ENCODE results near the gene ADCY7.

The ADCY7 gene

DNA sequence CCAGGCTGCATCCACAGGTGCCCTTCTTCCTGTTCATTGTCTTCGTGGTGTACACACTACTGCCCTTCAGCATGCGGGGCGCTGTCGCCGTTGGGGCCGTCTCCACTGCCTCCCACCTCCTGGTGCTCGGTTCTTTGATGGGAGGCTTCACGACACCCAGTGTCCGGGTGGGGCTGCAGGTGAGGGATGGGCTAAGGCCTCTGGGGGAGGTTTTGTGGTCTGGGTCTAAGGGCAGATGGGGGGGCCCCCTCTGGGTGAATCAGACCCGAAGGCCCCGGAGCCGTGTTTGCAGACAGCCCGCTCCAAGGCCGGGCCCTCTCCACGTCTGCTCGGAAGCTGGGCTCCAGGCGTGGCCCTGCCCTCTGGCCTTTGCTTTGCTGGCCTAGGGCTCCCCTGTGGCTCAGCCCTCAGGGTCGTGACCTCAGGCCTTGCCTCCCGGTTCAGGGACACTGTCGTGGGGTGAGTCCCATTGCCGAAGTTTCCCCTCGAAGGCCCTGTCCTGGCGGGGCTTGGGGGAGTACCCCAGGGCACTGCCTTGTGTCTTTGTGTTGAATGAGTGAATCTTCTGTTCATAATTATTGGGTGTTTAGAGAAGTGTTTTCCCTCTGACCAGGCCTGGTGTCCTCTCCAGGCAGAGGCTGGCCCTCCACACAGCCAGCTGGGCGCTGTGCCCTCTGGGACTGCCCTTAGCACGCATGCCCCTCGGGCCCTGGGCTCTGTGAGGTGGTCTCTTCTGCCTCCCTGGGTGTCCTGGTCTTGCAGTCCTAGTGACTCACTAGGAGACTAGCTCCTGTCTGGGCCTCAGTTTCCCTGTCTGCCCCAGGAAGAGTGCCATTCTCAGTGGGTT lies 25.6 kb downstream of the ADCY7 start:
- H3K27ac ChIP-seq, result no peak overlapping the region
- TF ChIP-seq CTCF (conservative IDR thresholded peaks at IDR 0.05), result no peak
- no peak for TF ChIP-seq ZFX (IDR thresholded peaks at IDR 0.05)

DNA sequence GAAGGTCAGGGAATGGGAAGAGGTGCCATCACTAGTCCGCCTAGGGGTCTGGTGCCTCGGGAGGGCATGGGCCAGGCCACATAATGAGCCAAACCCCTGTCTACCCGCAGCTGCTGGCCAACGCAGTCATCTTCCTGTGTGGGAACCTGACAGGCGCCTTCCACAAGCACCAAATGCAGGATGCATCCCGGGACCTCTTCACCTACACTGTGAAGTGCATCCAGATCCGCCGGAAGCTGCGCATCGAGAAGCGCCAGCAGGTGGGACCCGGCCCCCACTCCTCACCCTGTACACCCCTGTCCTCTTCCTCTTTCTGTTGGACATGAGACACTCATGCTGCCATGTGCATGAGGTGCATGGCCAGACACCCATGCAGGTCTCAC lies 26.2 kb downstream of the ADCY7 start:
- H3K27ac ChIP-seq, result no peak overlapping the region
- TF ChIP-seq ZFX (IDR thresholded peaks at IDR 0.05), result no peak
- no peak for TF ChIP-seq CTCF (conservative IDR thresholded peaks at IDR 0.05)

GRCh38 chr16:50293041-50293783 lies 26.9 kb downstream of the ADCY7 start:
- TF ChIP-seq CTCF (conservative IDR thresholded peaks at IDR 0.05), result no peak
- no peak for TF ChIP-seq ZFX (IDR thresholded peaks at IDR 0.05)
- H3K27ac ChIP-seq, result no peak overlapping the region

DNA sequence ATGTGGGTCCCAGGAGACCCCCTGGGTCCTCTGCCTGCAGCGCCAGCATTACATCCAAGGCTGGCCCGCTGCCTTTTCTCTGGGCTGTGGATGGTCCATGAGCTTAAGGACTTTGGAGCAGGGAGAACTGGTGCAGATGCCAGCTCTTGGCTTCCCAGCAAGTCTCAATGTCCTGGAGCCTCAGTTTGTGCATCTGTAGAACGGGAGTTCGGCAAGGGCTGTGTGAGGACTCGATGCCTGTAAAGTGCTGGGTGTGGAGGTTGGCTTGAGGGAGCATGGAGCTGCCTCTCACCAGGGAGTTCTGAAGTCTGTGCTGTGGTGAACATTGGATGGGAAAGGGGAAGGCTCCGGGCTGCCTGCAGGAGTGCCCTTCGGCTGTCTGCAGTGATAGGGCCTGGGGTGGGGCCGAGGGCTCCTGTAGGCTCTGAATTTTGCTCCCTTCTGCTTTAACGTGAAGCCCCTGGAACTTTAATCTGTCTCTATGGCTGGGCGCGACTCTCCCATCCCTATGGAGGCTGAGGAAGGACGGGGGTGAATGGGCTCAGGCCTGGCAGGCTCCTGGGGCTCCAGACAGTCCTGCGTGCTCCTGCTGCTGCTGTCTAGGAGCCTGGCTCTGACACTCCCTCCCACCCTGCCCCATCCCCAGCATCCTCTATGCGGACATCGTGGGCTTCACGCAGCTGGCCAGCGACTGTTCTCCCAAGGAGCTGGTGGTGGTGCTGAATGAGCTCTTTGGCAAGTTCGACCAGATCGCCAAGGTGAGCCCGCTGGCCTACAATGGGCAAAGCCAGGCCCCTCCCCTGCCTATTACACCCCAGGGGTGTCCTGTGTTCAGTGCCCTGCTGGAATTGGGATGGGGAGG lies 27.9 kb downstream of the ADCY7 start:
- no peak overlapping the region for H3K27ac ChIP-seq
- TF ChIP-seq ZFX (IDR thresholded peaks at IDR 0.05), result no peak
- no peak for TF ChIP-seq CTCF (conservative IDR thresholded peaks at IDR 0.05)

DNA sequence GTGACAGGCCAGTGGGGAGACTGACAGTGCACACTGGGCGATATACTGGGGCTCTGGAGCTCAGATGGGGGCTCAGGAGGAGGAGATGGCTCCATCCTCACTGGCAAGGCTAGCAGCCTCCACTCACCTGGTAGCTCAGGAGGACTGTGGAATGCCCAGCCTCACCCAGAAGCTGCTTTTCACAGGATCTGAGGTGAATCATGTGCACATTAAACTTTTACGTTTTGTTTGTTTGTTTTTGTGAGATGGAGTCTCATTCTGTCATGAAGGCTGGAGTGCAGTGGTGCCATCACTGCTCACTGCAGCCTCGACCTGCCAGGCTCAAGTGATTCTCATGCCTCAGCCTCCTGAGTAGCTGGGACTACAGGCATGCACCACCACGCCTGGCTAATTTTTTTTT lies 28.6 kb downstream of the ADCY7 start:
- TF ChIP-seq ZFX (IDR thresholded peaks at IDR 0.05), result no peak
- TF ChIP-seq CTCF (conservative IDR thresholded peaks at IDR 0.05), result no peak
- H3K27ac ChIP-seq, result no peak overlapping the region

DNA sequence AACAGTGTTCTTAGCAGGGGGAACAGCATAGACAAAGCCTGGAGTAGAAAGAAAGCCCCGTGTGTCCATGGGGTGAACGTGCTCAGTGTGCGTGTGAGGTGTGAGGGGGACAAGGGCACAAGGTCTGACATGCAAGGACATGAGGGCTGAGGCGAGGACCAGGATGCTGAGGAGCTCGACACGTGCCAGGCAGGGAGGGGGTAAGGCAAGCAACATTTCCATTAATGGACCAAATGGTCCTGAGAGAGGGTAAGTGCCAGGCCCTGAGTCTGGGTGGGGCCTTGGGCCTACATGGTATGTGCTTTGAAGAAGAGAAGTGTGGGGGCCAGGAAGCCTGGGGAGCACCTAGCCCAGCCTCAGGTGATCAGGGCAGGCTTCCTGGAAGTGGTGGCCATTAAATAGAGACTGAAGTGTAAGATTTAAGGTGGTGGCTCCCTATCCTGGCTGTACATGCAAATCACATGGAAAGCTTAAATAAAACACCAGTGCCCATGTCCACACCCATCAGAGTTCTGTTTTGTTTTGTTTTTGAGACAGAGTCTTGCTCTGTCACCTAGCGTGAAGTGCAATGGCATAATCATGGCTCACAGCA lies 29.3 kb downstream of the ADCY7 start:
- no peak overlapping the region for H3K27ac ChIP-seq
- no peak for TF ChIP-seq CTCF (conservative IDR thresholded peaks at IDR 0.05)
- TF ChIP-seq ZFX (IDR thresholded peaks at IDR 0.05), result no peak

Data from C4-2B (cell line).